GM13976 (cell line): Measurements from ENCODE around the gene ALDH3A2.

ENCODE experiments used
- DNase-seq: peaks from one replicate; pipeline ENCODE4 v3.0.0; 2012; ENCODE audit warnings: low spot score
- CTCF ChIP-seq: IDR thresholded peaks from 2 replicates; pipeline ENCODE4 v1.5.1; 2012; ENCODE audit warnings: borderline replicate concordance, mild to moderate bottlenecking; ENCODE audit not compliant: insufficient read depth; ENCODE audit errors: extremely low read depth, missing control alignments, control extremely low read depth
- in situ Hi-C: fragments of 300-500 bp; cut with MboI; formaldehyde crosslinking; loops from one replicate; pipeline ENCODE4 v1.12.0; 2022; ENCODE audit warnings: low sequenced_read_pairs, mixed read lengths, inconsistent platforms; ENCODE audit not compliant: unreplicated experiment

The ALDH3A2 gene

GRCh38 chr17:19631905-19632304, 16.6 kb upstream of the ALDH3A2 start:
- in situ Hi-C loops = no loop called here
- no peak for TF ChIP-seq CTCF
- DNase-seq = no peak

- TF ChIP-seq CTCF = no peak
- no peak for DNase-seq
- in situ Hi-C loops = no loop called here
Measured at GRCh38 chr17:19641687-19642372, 6.7 kb upstream of the ALDH3A2 start.

GRCh38 chr17:19642373-19642893, 6.1 kb upstream of the ALDH3A2 start:
- TF ChIP-seq CTCF = no peak
- no peak for DNase-seq
- in situ Hi-C loops = no loop called here

GRCh38 chr17:19644493-19645210, 3.9 kb upstream of the ALDH3A2 start:
- no peak for TF ChIP-seq CTCF
- DNase-seq = no peak
- in situ Hi-C loops = no loop called here

GRCh38 chr17:19645734-19646201, 2.8 kb upstream of the ALDH3A2 start:
- peak; percentile 64 for TF ChIP-seq CTCF
- DNase-seq = peak; percentile 60
- in situ Hi-C loops = no loop called here

- in situ Hi-C loops = no loop called here
- no peak for TF ChIP-seq CTCF
- no peak for DNase-seq
Measured at GRCh38 chr17:19646788-19647696, 1.5 kb upstream of the ALDH3A2 start.
